Hematopoietic multipotent progenitor cell treated with erythropoietin and hydrocortisone succinate and interleukin-3 and kit ligand, for 6 days (in vitro differentiated cells): ENCODE measurements around the gene ADSS1.
A peak's percentile ranks its signal among the peaks of the same experiment; 100 is the strongest.

Experiments
- DNase-seq: peaks from one replicate; pipeline ENCODE4 v3.0.0-alpha.2; 2015

The ADSS1 gene

DNA sequence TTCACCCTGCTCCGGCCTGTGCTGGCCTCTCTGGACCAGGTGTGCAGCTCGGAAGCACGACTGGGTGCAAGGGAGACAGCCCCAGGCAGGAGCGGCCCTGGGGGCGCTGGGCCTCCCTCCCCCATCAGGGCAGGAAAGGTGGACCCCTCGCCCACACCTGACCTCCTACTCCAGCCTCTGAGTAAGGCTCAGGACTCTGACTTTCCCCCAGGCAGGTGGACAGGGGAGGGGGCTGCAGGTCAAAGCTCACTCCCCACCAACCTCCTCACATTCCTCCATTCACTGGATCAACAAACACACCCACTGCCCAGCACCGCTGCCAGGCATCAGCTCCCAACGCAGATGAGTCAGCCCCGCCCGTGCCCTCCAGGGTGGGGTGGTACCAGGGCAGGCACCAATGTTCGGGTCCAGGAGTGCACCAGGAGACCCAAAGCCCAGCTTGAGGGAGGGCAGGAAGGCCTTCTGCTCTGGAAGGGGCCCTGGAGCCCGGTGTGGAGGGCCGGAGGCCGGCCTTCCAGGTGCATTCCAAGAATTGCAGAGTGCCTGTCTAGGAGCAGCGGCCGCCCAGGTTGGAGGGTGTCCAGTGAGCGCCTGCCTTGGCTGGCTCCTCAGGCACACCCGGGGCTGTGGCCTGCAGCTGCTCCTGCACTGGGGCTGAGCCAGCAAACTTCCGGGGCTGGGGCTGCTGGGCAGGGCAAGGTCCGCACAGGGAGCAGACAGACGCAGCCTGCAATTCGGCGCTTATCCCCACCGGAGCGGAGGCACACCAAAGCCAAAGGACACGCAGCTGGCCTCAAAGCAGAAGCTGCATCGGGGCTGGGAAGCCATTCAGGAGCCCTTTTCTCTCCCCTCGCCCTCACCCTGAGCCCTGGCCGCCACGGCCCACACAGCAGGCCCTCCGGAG is 36.2 kb upstream of the ADSS1 start:
- DNase-seq: peak; percentile 58

DNA sequence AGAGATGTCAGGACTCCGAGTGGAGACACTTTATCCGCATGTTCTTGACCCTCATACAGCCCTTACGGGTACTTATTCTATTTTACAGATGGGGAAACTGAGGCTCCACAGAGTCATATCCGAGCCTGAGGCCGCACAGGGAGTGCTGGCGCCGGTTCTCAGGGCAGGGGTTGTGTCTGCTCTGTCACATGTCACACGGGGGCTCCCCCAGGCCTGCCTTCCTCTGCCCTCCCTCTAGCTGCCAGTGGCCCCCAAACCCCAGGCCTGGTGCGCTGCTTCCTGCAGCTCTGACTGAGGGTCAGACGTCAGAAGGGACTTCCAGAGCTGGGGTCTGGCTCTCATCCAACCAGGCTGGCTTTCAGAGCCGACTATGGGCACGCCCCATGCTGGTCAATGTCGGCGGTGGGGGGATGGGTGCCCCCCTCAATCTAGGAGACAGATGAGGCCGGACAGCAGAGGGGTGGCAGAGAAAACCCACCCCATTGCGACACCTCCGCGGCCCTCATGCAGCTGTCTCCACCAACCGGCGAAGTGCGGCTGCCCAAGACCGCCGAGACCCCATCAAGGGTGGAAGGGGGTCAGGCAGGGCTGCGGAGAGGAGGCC is 35.4 kb upstream of the ADSS1 start:
- DNase-seq: peak; percentile 76

DNA sequence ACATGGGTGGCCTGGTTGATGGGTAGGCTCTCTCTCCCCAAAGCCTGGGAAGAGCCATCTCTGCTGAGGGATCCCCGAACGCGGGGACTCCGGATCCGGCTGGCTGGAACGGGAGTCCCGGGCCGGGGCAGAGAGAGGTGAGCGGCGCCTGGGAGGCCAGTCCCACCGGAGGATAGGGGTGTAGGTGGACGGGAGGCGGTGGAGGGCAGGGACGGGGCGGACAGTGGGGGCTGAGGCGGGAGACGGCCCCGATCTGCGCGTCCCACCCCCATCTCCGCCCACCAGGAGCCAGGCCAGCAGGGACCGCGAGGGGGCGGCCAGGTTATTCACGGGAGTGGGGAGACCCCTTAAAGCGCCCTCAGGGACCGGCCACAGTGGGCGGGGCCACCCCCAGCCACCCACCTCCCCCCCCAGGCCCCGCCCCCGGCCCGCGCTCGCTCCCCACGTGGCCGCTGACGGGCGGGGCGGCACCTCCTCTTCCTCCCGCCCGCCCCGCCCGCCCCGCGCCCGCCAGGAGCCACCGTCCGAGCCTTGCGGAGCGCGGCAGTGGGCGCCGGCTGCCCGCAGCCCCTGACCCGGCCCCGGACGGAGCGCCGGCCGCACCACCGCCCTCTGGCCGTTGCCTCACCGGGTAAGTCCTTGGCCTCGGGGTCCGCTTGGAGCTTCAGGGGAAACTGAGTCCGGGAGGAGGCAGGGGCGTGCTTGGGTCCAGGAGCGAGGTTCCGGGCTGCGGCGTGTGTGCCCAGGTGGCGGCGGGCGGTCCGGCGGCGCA is 34.7 kb upstream of the ADSS1 start, which contains the start of gene INF2:
Gene INF2 (plus strand): TSS at position 510 of the 772 bp plus-strand sequence. CDS start 11,748 bp downstream, outside the sequence.
- peak; percentile 84 for DNase-seq

DNA sequence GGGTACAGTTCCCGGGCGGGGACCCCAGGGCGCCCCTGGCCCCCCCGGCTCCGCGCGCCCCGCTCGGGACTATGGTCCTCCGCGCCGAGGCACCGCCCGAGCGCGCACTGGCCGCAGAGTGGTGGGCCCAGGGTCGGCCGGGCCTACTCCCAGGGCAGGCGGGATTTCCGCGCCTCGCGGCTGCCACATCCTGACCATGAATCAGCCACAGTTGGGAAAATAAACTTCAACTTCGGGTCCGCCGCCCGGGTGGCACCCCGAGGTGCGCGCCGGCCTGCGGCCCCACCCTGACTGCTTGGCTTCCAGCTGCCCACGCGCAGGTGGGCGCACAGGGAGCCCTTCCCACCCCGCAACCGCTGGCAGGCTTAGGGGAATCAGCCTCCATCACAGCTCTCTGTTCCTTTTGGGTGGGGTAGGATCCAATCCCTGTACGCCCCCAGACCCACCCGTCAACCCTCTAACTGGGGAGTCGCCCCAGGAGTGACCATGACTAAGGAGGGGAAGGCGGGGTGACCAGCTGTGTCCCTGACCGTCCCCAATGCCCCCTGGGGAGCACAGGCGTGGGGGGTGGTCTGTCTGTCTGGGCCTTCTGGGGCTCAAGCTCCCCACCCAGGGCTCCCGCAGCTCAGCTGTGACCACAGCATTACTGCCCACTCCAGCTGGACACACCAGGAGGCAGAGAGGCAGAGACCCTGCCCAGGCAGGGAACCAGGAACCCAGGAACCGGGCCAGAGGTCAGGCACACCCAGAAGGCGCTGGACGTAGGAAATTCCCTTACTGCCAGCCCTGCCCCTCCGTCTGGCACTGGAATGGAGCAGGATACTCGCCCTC is 33.9 kb upstream of the ADSS1 start:
- DNase-seq: no peak

DNA sequence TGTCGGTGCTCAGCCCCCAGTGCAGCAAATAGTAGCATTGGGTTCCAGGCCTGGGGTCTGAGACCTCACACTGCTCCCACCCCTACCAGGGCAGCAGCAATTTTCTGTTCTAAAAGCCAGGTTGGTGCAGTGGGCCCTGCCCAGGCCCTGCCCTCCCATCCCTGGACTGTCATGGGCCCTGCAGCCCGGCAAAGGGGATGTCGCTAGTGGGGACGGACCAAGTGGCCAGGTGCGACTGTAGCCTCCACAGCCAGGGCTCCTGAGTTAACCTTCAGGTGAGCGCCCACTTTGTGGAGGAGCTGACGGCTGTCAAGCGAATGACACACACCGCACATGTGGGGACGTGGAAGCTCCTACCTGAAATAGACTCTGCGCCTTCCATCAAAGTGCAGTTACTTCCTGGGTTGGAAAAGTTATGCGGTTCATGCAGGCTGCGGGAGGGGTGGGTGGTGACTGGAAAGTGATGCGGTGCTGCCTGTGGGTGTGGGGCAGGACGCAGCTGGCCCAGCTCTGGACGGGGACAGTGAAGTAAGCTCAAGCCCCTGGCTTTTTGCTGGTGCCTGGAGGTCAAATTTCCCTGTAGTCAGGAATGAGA is 33.1 kb upstream of the ADSS1 start:
- no peak for DNase-seq

DNA sequence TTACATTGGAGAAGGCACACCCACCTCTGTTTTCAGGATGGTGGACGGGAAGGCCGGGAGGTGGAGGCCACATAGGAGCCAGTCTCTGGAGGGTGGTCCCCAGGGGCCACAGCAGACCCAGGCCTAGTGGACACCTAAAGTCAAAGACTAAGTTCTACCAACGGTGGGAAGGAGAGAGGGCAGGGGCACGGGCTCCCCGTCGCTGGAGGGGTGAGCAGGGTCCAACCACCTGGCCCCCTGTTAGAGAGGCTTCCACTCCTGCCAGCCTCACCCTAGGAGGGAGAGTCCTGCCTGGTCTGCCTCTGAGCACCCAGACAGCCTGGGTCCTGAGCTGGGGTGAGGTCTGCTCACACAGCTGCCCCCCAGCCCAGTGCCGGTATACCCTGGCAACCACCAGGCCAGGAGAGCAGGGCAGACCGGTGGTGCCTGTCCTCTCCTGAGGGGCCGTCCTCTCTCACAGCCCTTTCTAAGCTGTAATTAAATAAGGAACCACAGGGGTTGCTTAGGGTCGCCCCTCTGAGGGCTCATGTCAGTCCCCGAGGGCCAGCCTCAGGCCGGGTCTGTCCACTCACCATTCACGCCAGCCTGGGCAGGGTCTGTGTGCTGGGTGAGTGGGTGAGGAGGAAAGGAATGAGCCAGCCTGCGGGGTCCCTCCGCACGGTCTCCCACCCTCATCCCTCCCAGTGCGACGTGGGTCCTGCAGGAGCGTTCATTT is 32.3 kb upstream of the ADSS1 start:
- DNase-seq: no peak

DNA sequence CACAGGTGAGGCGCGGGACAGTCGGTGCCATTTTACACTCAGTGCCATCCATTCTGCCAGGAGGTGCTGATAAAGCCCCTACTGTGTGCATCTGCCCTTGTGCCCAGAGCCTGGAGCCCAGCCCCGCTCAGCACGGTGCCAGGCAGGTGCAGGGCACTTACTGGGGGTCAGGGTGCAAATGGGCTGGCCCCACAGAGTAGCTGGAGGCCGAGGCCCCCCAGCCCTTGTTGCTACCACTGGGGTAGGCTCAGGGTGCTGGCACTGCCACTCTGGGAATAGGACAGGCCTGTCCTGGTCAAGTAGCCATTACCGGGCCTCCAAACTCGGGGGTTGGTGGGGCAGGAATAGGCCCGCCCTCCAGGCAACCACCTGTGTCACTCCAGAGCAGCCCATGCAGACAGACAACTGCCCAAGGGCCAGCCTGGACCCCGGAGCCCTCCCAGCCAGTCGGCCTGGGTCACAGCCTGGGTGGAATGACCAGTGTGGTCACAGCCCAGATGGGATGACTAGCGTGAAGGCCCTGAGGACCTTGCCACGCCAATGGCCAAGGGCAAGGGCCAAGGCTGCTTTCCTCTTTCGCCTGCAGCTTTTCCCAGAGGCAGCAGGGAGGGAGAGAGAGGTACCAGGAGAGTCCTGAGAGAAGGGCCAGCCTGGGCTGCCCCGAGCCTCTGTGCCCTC is 31.6 kb upstream of the ADSS1 start:
- DNase-seq: no peak

DNA sequence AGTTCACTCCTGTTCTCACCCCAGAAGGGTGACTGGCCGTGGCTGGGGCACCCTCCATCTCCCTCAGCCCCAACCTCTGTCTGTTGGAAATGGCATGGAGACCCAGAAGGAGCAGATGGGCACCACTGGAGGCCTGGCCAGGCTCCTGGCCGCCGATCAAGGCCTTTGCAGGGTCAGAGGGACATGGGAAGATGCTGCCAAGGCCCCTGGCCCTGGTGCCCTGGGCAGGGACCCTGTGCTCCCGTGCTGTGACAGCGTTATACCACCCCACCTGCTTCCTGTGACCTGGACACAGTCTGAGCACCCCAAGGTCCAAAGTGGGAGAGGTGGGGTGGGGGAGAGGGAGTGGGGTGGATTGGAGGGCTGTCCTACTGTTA is 31.1 kb upstream of the ADSS1 start:
- no peak for DNase-seq

DNA sequence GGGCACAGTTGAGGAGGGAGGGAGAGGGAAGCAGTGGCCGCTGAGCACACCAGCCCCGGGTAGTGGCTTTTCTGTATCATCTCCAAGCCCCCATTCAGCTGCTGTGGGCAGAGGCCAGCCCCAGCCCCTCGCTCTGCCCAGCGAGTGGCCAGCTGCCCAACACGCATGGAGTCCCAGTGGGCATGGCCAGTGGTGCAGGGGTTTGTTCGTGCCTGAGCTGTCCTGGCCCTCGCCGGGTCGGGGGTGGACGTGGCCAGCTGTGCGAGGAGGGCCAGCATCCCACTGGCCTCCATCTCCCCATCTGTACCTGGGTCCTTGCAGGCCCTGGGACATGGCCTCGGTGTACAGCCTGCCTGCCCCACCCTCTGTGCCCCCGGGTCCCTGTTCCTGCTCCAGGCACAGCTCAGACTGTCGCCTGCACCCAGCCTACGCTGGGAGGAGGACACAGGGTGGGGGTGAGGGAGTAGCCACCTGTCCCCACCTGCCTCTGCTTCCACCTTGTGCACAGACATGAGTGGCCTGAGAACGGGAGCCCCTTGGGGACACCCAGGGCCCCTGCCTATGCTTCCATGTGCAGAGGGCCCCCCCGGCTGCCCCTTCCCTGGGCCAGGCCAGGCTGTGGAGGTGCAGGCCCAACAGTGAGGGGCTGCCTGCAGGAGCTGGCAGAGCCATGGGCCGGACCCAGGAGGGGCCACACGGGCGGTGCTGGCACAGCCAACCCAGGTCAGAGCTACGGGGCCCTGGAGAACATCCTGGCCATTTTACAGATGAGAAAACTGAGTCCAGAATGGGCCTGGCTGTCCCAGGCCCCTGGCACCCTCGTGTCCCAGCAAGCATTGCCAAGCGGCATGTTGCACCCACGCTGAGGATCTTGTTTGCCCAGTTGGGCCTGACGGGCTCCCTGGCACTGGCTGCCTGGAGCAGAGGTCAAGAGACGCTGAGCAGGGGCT is 30.3 kb upstream of the ADSS1 start:
- no peak for DNase-seq

DNA sequence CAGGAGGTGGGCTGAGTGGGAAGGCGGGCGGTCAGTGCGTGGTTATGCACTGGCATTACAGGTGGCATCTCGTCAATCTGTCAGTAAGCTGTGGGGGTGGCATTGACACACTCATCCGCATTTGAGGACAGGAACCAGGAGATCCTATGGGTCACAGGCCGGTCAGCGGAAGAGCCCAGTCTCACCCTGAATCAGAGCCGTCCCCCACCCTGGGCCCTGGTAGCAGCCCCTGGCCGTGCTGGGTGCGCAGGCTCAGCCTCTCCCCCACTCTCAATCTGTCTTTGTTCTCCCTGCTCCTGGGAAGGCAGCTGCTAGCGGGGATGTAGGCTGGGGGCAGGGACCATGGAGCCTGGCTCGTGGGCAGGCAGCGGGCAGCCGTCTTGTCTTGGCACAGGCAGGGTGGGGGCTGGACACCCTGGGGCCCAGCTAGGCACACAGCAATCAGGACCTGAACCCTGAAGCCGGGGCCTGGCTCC is 29.5 kb upstream of the ADSS1 start:
- DNase-seq: no peak

DNA sequence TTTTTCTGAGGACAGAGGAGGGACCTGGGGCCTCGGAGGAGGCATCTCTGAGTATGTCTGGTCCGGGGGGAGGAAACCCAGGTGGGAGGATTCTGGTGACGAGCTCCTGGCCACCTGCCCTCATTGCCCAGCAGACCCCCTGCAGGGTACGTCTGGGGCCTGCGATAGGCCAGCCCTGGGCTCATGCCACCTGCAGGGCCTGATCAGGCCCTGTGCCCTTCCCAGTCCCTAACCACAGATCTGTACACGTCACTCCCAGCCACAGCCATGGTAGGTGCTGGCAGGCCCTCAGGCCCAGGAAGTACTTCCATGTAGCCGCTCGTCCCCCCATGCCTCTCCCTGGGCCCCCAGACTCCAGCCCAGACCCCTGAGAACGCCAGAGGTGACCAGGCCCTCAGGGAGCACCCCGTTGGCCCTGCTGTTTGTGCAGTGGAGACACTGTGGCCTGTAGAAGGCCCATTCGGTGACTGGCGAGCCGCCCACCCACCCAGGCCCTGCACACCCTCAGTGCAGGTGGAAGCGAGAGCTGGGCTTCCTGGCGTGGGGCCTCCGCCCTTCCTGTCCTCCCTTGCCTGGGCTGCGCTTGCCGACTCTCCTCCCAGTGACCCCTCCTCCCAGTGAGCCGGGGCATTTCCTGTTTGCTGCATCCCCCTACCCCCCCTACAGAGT is 28.9 kb upstream of the ADSS1 start:
- DNase-seq: peak; percentile 96

DNA sequence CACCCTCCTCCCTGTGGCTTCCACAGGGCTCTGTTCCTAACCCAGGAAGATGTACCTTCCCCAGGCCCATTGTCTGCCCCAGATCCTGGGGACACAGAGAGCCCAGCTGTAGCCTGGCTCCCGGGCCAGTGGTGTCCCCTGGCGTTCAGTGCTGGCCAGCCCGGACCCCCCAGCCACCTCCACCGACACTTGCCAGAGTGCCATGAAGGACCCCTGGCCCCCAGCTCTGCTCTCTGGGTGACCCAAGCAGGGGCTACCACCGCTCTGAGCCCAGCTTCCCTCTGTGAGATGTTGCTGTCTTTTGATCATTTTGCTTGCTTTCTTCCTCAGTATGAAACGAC is 28.4 kb upstream of the ADSS1 start:
- no peak for DNase-seq

DNA sequence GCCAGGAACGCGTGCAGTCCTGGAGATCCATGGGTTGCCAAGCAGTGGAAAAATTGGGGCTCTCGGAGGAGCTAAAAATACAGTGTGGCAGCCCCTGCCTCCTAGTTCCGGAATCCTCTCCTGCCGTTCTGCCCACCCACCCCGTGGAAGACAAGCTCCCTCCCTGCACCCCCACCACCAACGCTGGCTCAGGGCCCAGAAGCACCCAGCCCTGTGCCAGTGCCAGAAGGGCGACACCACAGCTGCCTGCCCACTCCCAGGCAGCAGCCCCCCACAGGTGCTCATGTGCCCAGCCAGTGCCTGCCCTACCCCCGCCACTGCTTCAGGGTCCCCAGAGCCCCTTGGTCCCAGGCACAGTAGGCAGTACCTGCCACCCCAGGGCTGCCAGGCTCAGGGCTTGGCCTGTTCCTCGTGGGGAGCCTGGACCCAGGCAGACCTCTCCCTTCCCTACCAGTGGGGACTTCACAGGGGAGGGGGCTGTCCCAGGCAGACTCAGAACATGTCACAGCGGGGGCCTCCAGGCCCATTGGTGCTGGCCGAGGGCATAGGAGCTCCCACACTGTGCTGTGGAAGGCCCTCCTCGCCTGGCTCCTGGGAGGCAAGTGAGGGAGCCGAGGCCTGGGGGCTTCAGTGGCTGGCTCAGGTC is 27.2 kb upstream of the ADSS1 start:
- DNase-seq: peak; percentile 69

DNA sequence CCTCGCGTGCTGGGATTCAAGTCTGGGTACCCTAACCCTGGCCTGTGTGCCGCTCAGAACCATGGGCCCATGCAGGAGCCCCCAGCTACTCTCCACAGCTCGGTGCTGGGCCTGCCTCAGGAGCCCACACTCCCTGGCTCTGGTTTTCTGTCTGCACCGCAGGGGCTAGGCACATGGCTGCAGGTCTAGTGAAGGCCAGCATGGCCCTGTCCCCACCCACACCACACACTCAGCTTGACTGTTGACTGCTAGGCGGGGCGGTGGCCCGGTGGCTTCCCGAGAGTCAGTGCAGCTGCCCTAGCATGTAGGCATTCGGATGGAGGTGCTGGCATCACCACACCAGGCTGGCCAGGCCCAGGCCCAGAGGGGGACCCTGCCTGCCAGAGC is 26.7 kb upstream of the ADSS1 start:
- DNase-seq: peak; percentile 47

DNA sequence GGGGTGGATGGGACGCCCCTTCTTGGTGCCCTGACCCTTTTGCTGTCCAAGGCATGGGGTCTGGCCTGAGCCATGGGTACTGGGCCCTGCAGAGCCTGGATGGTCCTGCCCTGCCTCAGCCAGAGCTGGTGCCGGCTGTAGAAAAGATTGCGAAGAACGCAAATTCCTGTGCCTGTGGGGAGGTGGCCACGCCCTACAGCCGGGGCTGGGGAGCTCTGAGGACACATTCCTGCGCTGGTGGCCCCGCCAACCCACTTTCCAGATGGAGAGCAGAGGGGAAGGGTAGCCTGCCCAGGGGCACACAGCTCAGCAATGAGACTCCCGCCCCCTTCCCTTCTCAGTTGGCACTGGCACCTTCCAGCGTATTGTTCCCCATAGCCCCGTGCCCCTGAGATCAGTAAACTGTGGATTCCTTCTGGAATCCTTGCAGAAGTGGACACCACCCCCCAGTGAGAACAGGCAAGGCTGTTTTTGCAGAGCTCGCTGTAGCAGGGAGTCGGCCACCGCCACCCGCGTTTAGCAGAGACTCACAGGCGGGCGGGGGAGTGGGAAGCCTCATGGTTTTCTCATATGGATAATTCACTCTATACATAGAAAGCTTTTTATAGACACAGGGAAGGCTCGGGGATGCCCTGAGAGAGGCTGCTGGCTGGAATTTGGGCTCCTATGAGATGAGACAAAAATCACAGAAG is 26.0 kb upstream of the ADSS1 start:
- peak; percentile 59 for DNase-seq

DNA sequence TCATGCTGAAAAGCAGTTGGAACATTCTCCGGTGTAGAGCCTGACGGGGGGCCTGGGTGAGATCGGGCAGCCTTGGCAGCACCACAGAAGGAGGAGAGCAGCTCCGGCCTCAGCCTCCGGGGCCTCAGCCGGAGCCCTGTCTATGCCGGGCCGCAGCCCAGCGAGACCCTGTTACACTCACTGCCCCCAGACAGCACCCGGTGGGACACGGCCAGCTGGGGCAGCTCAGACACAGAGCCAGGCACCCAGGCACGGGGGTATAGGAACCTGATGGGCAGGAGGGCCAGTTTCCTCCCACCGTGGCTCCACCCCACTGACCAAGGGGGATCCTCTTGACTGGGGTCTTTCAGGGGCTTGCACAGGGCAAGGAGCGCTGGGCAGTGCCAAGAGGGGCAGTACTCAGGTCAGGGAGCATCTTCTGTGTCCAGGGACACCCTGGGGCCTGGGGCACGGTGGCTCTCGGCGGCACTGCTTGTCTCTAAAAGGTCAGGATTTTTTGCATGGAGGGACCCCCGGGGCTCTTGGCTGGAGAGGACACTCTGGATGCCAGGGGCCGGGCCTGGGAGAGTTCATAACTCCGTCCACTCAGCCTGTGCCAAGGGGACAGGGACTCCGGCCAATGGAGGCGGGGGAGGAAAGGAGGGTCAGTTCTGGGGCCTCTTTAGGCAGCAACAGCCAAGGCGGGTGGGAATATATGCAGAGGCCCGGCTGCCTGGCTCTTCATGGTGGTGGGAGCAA is 25.2 kb upstream of the ADSS1 start:
- no peak for DNase-seq

DNA sequence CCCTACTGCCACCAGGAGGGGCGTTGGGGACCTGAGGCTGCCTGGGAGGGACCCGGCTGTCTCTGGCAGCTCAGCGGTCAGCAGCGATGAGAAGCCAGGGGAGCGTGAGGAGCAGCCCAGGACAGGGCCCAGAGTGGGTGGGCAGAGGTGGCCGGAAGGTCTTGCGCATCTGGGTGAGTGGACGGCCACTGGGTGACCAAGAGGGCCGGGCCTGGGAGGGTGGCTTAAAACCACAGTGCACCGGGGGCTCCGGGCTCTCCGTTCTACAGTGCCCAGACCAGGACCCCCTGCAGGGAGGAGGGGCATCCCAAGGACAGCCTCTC is 24.6 kb upstream of the ADSS1 start:
- no peak for DNase-seq
